Type B pancreatic cell (in vitro differentiated cells): Measurements from ENCODE around the gene HABP2. TPM values are rescaled to one million over a fixed set of nuclear protein-coding genes. Genes with fewer than 3 reads are reported as not detected.

ENCODE experiments used
- DNase-seq: peaks from one replicate; pipeline ENCODE4 v3.0.0; 2021; ENCODE audit warnings: mixed read lengths; ENCODE audit not compliant: unreplicated experiment; ENCODE audit errors: extremely low spot score
- H3K27ac Mint-ChIP-seq: 2 replicates; pipeline ENCODE4 v1.8.0; 2021; ENCODE audit warnings: mild to moderate bottlenecking, mixed read lengths
- H3K27me3 Mint-ChIP-seq: 2 replicates; pipeline ENCODE4 v1.8.0; 2021; ENCODE audit warnings: mixed read lengths
- H3K36me3 Mint-ChIP-seq: 2 replicates; pipeline ENCODE4 v1.8.0; 2021; ENCODE audit warnings: mixed read lengths
- H3K4me1 Mint-ChIP-seq: one replicate; pipeline ENCODE4 v1.8.0; 2021; ENCODE audit warnings: mixed read lengths; ENCODE audit not compliant: unreplicated experiment
- H3K4me3 Mint-ChIP-seq: 2 replicates; pipeline ENCODE4 v1.8.0; 2021; ENCODE audit warnings: mild to moderate bottlenecking, mixed read lengths
- H3K9me3 Mint-ChIP-seq: 2 replicates; pipeline ENCODE4 v1.8.0; 2021; ENCODE audit warnings: mixed read lengths
- total RNA-seq: library from RNA; stranded (reverse); gene quantifications from 2 replicates; pipeline ENCODE4 v1.2.1, GENCODE V29; 2021; ENCODE audit warnings: low replicate concordance
- TF ChIP-seq, protein P1 (sequence below): fragments of 200-600 bp; sonication (generic); conservative IDR thresholded peaks from 2 replicates; pipeline ENCODE4 v1.5.0; 2021; ENCODE audit warnings: antibody characterized with exemption, mild to moderate bottlenecking

Gene HABP2
- total RNA-seq, 1 donor from 2014 or later: 7.5 TPM

DNA sequence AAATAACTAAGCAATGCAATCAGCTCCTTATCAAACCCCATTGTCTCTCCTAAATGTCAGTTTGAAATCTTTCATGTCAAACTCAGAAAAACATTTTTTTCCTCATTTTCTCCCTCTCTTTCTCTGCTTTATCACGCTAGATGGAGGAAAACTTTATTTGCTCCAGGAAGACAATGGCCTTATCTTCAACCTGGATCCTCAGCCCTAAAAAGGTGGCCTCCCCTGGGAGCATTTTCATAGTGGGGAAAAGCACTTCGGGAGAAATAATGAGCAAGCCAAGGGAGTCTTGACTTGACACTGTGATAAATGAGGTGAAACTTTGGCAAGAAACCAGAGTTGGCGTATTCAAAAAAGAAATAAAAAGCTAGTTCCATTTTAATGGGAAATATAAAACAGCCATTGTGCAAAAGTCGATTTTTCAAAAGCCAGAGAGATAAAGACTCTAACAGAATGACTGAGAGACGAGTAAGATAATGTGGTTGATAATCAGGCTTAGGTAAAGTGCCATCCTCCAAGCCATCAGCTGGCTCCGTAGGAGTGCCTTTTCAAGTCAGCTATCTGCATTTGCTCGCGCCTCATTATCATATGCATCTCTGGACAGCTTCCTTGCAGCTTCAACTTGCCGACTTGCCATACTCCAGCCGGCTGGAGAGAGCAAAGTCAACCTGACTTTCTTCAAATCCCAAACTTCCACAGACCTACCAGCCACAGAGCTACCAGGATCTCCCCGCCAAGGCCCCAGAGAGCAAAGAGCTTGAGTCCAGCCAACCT, 19.9 kb downstream of the HABP2 start:
- Mint-ChIP-seq H3K9me3 (no peaks in the 10 kb centered on the region), H3K4me3 (no peak overlapping the region), H3K27me3 (peaks cover 32% of the 10 kb centered on the region), H3K36me3 (no peaks in the 10 kb centered on the region), H3K4me1 (no peaks in the 10 kb centered on the region), H3K27ac (no peak overlapping the region)
- DNase-seq: no peak
- TF ChIP-seq, protein P1, sequence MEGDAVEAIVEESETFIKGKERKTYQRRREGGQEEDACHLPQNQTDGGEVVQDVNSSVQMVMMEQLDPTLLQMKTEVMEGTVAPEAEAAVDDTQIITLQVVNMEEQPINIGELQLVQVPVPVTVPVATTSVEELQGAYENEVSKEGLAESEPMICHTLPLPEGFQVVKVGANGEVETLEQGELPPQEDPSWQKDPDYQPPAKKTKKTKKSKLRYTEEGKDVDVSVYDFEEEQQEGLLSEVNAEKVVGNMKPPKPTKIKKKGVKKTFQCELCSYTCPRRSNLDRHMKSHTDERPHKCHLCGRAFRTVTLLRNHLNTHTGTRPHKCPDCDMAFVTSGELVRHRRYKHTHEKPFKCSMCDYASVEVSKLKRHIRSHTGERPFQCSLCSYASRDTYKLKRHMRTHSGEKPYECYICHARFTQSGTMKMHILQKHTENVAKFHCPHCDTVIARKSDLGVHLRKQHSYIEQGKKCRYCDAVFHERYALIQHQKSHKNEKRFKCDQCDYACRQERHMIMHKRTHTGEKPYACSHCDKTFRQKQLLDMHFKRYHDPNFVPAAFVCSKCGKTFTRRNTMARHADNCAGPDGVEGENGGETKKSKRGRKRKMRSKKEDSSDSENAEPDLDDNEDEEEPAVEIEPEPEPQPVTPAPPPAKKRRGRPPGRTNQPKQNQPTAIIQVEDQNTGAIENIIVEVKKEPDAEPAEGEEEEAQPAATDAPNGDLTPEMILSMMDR: no peak

DNA sequence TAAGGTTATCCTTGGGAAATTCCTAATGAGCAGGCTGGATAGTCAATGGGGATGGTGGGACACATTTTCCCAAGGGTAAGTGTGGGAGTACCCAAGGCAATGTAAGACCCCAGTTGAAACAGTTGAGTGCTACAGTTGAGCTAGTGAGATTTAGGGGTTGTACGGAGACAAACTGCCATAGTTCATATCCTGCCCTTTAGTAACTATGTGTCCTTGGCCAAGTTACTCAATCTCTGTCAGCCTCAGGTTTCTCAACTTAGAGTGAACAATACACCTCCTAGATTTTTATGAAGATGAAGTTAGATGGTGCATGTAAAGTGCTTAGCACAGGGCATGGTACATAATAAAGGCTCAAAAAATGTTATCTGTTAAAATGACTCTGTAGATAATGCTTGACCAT, 20.5 kb downstream of the HABP2 start:
- H3K27me3 Mint-ChIP-seq: peaks cover 28% of the 10 kb centered on the region
- H3K36me3 Mint-ChIP-seq: no peaks in the 10 kb centered on the region
- TF ChIP-seq, protein P1: no peak
- H3K9me3 Mint-ChIP-seq: no peaks in the 10 kb centered on the region
- H3K4me3 Mint-ChIP-seq: no peak overlapping the region
- H3K4me1 Mint-ChIP-seq: no peaks in the 10 kb centered on the region
- no peak overlapping the region for H3K27ac Mint-ChIP-seq
- no peak for DNase-seq

DNA sequence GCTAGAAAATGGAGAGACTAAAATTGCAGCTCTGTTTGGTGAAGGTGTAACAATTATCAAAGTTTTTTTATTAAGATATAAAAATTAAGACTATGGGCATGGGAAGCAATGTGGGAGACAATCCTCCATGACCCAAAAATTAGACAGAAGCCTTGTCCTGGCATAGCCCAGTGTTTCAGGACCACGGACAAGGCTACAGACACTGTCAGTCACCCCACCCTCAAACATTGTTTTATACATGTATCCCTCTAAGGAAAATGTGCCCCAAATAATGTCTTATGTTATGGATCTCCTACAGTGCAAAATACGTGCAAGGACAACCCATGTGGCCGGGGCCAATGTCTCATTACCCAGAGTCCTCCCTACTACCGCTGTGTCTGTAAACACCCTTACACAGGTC, 24.0 kb downstream of the HABP2 start:
- Mint-ChIP-seq H3K4me1 (no peaks in the 10 kb centered on the region), H3K4me3 (no peak overlapping the region), H3K36me3 (no peaks in the 10 kb centered on the region), H3K9me3 (no peaks in the 10 kb centered on the region), H3K27ac (no peak overlapping the region), H3K27me3 (peaks cover 29% of the 10 kb centered on the region)
- TF ChIP-seq, protein P1: no peak
- no peak for DNase-seq

DNA sequence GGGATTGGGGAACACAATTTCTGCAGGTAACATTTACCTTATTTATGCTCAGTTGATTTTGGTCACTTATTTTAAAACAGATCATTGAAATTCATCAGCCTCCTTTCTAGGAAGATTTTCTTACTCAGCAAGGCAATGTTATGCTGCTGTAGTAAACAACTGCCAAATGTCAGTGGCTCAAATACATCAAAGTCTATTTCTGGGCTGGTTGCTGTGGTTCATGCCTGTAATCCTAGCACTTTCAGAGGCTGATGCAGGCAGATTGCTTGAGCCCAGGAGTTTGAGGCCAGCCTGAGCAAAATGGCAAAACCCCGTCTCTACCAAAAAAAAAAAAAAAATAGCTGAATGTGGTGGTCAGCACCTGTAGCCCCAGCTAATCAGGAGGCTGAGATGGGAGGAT, 25.9 kb downstream of the HABP2 start:
- Mint-ChIP-seq H3K27me3 (peaks cover 28% of the 10 kb centered on the region), H3K9me3 (no peaks in the 10 kb centered on the region), H3K4me1 (no peaks in the 10 kb centered on the region), H3K36me3 (no peaks in the 10 kb centered on the region), H3K27ac (no peak overlapping the region), H3K4me3 (no peak overlapping the region)
- TF ChIP-seq, protein P1: no peak
- DNase-seq: no peak

DNA sequence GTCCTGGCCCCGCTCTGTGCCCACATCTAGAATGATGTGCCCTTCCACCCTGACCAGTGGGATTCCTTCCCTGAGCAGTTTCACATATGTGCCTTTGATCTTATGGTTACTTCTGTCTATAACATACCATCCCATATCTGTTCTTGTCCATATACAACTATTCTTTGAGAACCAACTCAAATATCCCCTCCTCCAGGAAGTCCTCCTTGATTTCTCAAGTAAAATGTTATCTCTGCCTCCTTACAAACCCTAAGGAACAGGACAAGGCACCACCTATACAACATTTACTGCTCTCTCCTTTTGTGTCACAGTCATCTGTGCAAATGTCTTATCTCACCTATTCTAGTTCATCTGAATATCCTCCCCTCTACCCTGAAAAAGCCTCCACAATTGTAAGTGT, 28.2 kb downstream of the HABP2 start:
- H3K9me3 Mint-ChIP-seq: no peaks in the 10 kb centered on the region
- no peak overlapping the region for H3K4me3 Mint-ChIP-seq
- no peak for DNase-seq
- no peak overlapping the region for H3K27ac Mint-ChIP-seq
- H3K27me3 Mint-ChIP-seq: peaks cover 32% of the 10 kb centered on the region
- no peaks in the 10 kb centered on the region for H3K4me1 Mint-ChIP-seq
- TF ChIP-seq, protein P1: no peak
- H3K36me3 Mint-ChIP-seq: no peaks in the 10 kb centered on the region
